AG04449 (cell line): ENCODE measurements around the gene SLC35G3.

Source experiments
- CTCF ChIA-PET: fragments of 350-600 bp; formaldehyde crosslinking; extraction: SDS; loops from one replicate; lab custom pipeline; 2021; ENCODE audit warnings: antibody characterized with exemption; lab: Yijun Ruan, JAX
- POLR2A ChIA-PET: fragments of 400-600, 350-600 bp; formaldehyde crosslinking; extraction: SDS; loops from one replicate; lab custom pipeline; 2020; ENCODE audit warnings: antibody characterized with exemption, inconsistent platforms; lab: Yijun Ruan, JAX
- DNase-seq: peaks from one replicate; pipeline ENCODE4 v3.0.0-alpha.2; 2010; ENCODE audit warnings: low read depth, low spot score
- H3K4me3 ChIP-seq: 2 replicates; pipeline ENCODE4 v1.5.1; 2011; ENCODE audit warnings: low read depth, mild to moderate bottlenecking, control low read depth, low read length
- TF ChIP-seq, protein P1 (sequence below): IDR thresholded peaks from one replicate; pipeline ENCODE4 v1.5.1; 2011; ENCODE audit warnings: mild to moderate bottlenecking, moderate library complexity, low read length, control low read depth, inconsistent platforms; ENCODE audit not compliant: insufficient read depth; ENCODE audit errors: missing control alignments

The SLC35G3 gene

DNA sequence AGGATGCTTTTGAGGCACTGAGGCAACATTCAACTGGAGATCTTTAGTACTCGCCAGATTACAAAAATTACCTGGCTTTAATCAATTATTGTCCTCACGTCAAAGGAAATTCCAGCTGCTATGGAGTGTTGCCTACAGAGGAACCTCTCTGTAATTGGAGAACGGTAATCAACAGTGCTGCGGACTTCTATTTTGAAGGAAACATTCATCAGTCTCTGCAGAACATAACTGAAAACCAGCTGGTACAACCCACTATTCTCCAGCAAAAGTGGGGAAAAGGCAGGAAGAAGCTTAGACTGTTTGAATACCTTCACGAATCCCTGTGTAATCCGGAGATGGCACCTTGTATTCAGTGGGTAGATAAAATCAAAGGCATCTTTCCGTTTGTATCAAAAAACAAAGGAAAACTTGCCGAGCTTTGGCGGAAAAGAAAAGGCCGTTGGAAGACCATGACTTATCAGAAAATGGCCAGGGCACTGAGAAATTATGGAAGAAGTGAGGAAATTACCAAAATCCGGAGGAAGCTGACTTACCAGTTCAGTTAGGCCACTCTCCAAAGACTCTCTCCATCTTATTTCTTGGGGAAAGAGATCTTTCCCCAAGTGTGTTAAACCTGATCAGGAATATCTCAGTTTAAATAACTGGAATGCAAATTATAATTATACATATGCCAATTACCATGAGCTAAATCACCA, 3.0 kb downstream of the SLC35G3 start:
- CTCF ChIA-PET = no interaction called here
- no peak overlapping the region for H3K4me3 ChIP-seq
- TF ChIP-seq, protein P1, sequence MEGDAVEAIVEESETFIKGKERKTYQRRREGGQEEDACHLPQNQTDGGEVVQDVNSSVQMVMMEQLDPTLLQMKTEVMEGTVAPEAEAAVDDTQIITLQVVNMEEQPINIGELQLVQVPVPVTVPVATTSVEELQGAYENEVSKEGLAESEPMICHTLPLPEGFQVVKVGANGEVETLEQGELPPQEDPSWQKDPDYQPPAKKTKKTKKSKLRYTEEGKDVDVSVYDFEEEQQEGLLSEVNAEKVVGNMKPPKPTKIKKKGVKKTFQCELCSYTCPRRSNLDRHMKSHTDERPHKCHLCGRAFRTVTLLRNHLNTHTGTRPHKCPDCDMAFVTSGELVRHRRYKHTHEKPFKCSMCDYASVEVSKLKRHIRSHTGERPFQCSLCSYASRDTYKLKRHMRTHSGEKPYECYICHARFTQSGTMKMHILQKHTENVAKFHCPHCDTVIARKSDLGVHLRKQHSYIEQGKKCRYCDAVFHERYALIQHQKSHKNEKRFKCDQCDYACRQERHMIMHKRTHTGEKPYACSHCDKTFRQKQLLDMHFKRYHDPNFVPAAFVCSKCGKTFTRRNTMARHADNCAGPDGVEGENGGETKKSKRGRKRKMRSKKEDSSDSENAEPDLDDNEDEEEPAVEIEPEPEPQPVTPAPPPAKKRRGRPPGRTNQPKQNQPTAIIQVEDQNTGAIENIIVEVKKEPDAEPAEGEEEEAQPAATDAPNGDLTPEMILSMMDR = no peak
- POLR2A ChIA-PET = no interaction called here
- DNase-seq = no peak

DNA sequence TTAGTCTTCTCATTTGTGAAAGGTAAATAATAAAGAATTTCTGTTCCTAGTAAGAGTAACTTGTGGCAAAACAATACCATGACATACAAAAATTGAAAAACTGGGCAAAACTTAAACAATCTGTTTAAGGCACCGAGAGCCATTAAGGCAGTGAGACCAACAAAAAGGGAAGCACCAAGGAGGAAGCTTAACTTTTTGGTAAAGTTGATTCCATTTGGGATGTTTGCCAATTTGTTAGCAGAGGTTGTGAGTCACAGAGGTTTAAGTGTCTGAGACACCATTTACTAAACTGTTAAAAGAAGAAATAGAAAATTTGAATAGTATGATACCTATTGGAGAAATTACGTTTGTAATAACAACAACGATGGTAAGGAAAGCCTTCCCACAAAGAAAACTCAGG, 4.9 kb downstream of the SLC35G3 start:
- no peak for DNase-seq
- H3K4me3 ChIP-seq = no peak overlapping the region
- TF ChIP-seq, protein P1 = no peak
- CTCF ChIA-PET = no interaction called here
- POLR2A ChIA-PET = no interaction called here

DNA sequence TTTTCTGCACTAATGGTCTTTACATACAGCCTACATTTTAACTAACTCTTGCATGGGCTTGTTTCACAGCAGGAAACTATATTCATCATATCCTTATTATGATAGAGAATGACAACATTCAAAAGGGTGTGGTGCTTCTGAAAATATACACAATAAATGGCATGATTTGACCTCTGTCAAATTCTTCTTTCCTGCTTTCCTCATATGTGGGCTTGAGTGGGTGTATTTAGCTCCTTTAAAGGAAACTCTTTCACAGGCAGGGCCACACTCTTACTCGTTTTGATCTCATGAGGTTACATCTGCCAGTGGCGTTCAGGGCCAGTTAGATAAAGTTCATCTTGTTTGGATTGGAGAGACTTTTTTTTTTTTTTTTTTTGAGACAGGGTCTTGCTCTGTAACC, 6.1 kb downstream of the SLC35G3 start:
- no peak overlapping the region for H3K4me3 ChIP-seq
- ChIA-PET CTCF (interaction anchor here (0.6 kb wide), 1 partner anchor 631 kb away, joined by 3 read pairs; no protein-coding TSS in a partner anchor), POLR2A (no interaction called here)
- no peak for DNase-seq
- TF ChIP-seq, protein P1 = no peak

DNA sequence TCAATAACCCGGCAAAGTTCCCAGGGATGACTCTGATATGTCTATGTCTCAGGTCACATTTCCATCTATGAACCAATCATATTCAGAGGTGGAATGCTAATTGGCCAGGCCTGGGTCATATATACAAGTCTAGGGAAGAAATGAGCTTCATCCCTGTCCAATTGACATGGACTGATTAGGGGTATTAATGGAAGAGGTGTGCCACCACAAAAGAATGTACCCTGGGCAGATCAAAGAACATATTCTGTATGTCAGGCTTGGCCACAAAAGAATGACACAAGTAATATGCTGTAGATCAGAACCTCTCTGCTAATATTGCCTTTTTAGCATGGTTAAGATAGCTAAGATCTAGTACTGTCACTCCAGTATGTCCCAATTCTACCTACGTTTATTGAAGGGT, 6.7 kb downstream of the SLC35G3 start:
- ChIA-PET CTCF (no interaction called here), POLR2A (no interaction called here)
- TF ChIP-seq, protein P1 = no peak
- no peak for DNase-seq
- no peak overlapping the region for H3K4me3 ChIP-seq

DNA sequence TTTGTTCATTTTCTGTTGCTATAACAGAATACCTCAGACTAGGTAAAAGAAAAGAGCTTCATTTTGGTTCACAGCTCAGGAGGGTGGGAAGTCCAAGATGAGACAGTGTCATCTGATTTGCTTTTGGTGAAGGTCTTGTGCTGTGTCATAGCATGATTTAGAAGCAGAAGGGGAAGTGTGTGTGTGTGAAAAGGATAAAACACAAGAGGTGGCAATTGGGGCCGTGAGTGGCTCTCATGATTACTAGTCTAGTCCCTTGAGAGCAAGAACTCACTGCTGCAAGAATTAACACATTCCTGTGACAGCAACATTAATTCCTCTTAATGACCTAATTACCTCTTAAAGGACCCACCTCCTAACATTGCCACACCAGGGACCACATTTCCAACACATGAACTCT, 8.3 kb downstream of the SLC35G3 start:
- ChIA-PET CTCF (no interaction called here), POLR2A (no interaction called here)
- DNase-seq = no peak
- H3K4me3 ChIP-seq = no peak overlapping the region
- TF ChIP-seq, protein P1 = no peak

DNA sequence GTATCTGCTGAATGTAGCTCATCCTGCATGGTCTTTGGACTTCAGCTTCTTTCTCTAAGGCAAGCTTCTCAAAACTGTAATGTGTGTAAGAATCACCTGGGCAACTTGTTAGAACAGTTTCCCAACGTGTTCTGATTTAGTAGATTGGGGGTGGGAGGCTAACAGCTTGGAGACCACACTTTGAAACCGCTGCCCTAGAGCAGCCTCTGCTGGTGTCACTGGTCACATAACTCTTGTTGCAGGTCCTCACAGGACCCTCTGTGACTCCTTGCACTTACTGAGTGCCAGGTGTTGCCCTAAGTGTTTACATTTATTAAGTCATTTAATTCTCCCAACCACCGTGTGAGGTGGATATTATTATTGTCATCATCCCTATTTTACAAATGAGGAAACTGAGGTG, 9.9 kb downstream of the SLC35G3 start:
- H3K4me3 ChIP-seq = no peak overlapping the region
- CTCF ChIA-PET = interaction anchor here (0.9 kb wide), 1 partner anchor 14 kb away, joined by 3 read pairs; no protein-coding TSS in a partner anchor
- POLR2A ChIA-PET = no interaction called here
- TF ChIP-seq, protein P1 = no peak
- no peak for DNase-seq
